Activated CD8-positive, alpha-beta memory T cell treated with anti-CD3 and anti-CD28 coated beads, Interleukin-2, amount 10 ng/mL, durations not matched to agents 7 days and 5 days (primary cell): ENCODE results near the gene TMEM213. TPM values are rescaled to one million over a fixed set of nuclear protein-coding genes. Genes with fewer than 3 reads are reported as not detected.
"Not testable (repeated sequence)": the region's sequence is repeated elsewhere in the genome, so short reads cannot be mapped to it uniquely, and the experiment has no call there.

Source experiments
- ATAC-seq: fragments of 150-1000 bp; cut with Tn5 transposase; one replicate; pipeline ENCODE4 v1.10.0; 2021; ENCODE audit warnings: moderate library complexity
- CTCF ChIA-PET: fragments of 350-600 bp; sonication (Branson Sonifier 250); formaldehyde crosslinking; loops from one replicate; lab custom pipeline; 2021; ENCODE audit warnings: antibody characterized with exemption; lab: Charles Lee
- DNase-seq: peaks from one replicate; pipeline ENCODE4 v3.0.0-alpha.2; 2020
- H3K27ac Mint-ChIP-seq: one replicate; pipeline ENCODE4 v1.8.0; 2021; ENCODE audit warnings: mild to moderate bottlenecking, mixed read lengths
- H3K27me3 Mint-ChIP-seq: one replicate; pipeline ENCODE4 v1.8.0; 2021; ENCODE audit warnings: mixed read lengths
- H3K36me3 Mint-ChIP-seq: one replicate; pipeline ENCODE4 v1.8.0; 2021; ENCODE audit warnings: mild to moderate bottlenecking, mixed read lengths
- H3K4me1 Mint-ChIP-seq: one replicate; pipeline ENCODE4 v1.8.0; 2021; ENCODE audit warnings: mixed read lengths
- H3K4me3 Mint-ChIP-seq: one replicate; pipeline ENCODE4 v1.8.0; 2021; ENCODE audit warnings: mild to moderate bottlenecking, moderate library complexity, mixed read lengths
- H3K9me3 Mint-ChIP-seq: one replicate; pipeline ENCODE4 v1.8.0; 2022; ENCODE audit warnings: low read depth, mixed read lengths
- total RNA-seq, 2 experiments: library from RNA; stranded (reverse); gene quantifications; one replicate each; pipeline ENCODE4 v1.2.3, GENCODE V29; 2021

TMEM213 gene
- total RNA-seq, 2 experiments from 2014 or later, result 0.06 TPM; not detected in 1

GRCh38 chr7:138804618-138805017 lies 6.8 kb downstream of the TMEM213 start:
- no peaks in the 10 kb centered on the region for H3K36me3 Mint-ChIP-seq
- peaks cover 7% of the 10 kb centered on the region for H3K27me3 Mint-ChIP-seq
- no peak overlapping the region for H3K27ac Mint-ChIP-seq
- no peaks in the 10 kb centered on the region for H3K9me3 Mint-ChIP-seq
- no peak for ATAC-seq
- H3K4me3 Mint-ChIP-seq, result no peak overlapping the region
- CTCF ChIA-PET, result no interaction called here
- DNase-seq, result no peak
- H3K4me1 Mint-ChIP-seq, result peaks cover 3% of the 10 kb centered on the region

- Mint-ChIP-seq H3K4me1 (peaks cover 16% of the 10 kb centered on the region), H3K9me3 (no peaks in the 10 kb centered on the region), H3K36me3 (peaks cover 1% of the 10 kb centered on the region), H3K27ac (no peak overlapping the region), H3K27me3 (peaks cover 4% of the 10 kb centered on the region), H3K4me3 (no peak overlapping the region)
- CTCF ChIA-PET, result no interaction called here
- no peak for DNase-seq
- no peak for ATAC-seq
Observed at GRCh38 chr7:138809346-138809745, 11.6 kb downstream of the TMEM213 start.

GRCh38 chr7:138811327-138811726 lies 13.5 kb downstream of the TMEM213 start:
- ATAC-seq, H3K9me3 Mint-ChIP-seq, CTCF ChIA-PET: not testable (repeated sequence)

GRCh38 chr7:138813945-138814344 lies 16.2 kb downstream of the TMEM213 start:
- Mint-ChIP-seq H3K27me3 (no peaks in the 10 kb centered on the region), H3K27ac (peak overlapping the region; percentile 61), H3K36me3 (peaks cover 1% of the 10 kb centered on the region), H3K4me3 (no peak overlapping the region), H3K4me1 (peaks cover 31% of the 10 kb centered on the region), H3K9me3 (no peaks in the 10 kb centered on the region)
- DNase-seq (no peak), ATAC-seq (peak; percentile 82)
- CTCF ChIA-PET, result interaction anchor here (1.2 kb wide), 1 partner anchor 14 kb away, joined by 4 read pairs; no protein-coding TSS in a partner anchor

More at GRCh38 chr7:138811327-138811726, 13.5 kb downstream of the TMEM213 start:
- H3K27ac Mint-ChIP-seq, H3K27me3 Mint-ChIP-seq, DNase-seq, H3K4me3 Mint-ChIP-seq, H3K36me3 Mint-ChIP-seq: not testable (repeated sequence)
- peaks cover 25% of the 10 kb centered on the region for H3K4me1 Mint-ChIP-seq

GRCh38 chr7:138814816-138815332 lies 17.1 kb downstream of the TMEM213 start:
- Mint-ChIP-seq H3K27ac (peak overlapping the region; percentile 61), H3K27me3 (no peaks in the 10 kb centered on the region), H3K36me3 (peaks cover 1% of the 10 kb centered on the region), H3K4me1 (peaks cover 31% of the 10 kb centered on the region), H3K9me3 (no peaks in the 10 kb centered on the region), H3K4me3 (no peak overlapping the region)
- DNase-seq (no peak), ATAC-seq (no peak)
- CTCF ChIA-PET, result interaction anchor here (1.2 kb wide), 1 partner anchor 15 kb away, joined by 4 read pairs; no protein-coding TSS in a partner anchor

GRCh38 chr7:138816650-138817049 lies 18.9 kb downstream of the TMEM213 start:
- CTCF ChIA-PET, result interaction anchor here (0.8 kb wide), 1 partner anchor 58 kb away, joined by 3 read pairs; no protein-coding TSS in a partner anchor
- peak overlapping the region; percentile 2 for H3K27ac Mint-ChIP-seq
- ATAC-seq (no peak), DNase-seq (no peak)
- H3K4me1 Mint-ChIP-seq, result peaks cover 31% of the 10 kb centered on the region
- no peaks in the 10 kb centered on the region for H3K9me3 Mint-ChIP-seq
- H3K36me3 Mint-ChIP-seq, result peaks cover 1% of the 10 kb centered on the region
- H3K27me3 Mint-ChIP-seq, result no peaks in the 10 kb centered on the region
- H3K4me3 Mint-ChIP-seq, result no peak overlapping the region

- CTCF ChIA-PET, result no interaction called here
- Mint-ChIP-seq H3K27ac (no peak overlapping the region), H3K27me3 (no peaks in the 10 kb centered on the region), H3K36me3 (no peaks in the 10 kb centered on the region), H3K4me1 (peaks cover 14% of the 10 kb centered on the region), H3K4me3 (no peak overlapping the region), H3K9me3 (no peaks in the 10 kb centered on the region)
- ATAC-seq (no peak), DNase-seq (no peak)
Observed at GRCh38 chr7:138819625-138820024, 21.8 kb downstream of the TMEM213 start.

GRCh38 chr7:138821912-138822311 lies 24.1 kb downstream of the TMEM213 start:
- ATAC-seq (no peak), DNase-seq (no peak)
- Mint-ChIP-seq H3K4me1 (peaks cover 8% of the 10 kb centered on the region), H3K27ac (no peak overlapping the region), H3K4me3 (no peak overlapping the region), H3K9me3 (no peaks in the 10 kb centered on the region), H3K27me3 (no peaks in the 10 kb centered on the region), H3K36me3 (no peaks in the 10 kb centered on the region)
- CTCF ChIA-PET, result no interaction called here

- peaks cover 8% of the 10 kb centered on the region for H3K4me1 Mint-ChIP-seq
- H3K4me3 Mint-ChIP-seq, result no peak overlapping the region
- ATAC-seq (no peak), DNase-seq (no peak)
- no peaks in the 10 kb centered on the region for H3K36me3 Mint-ChIP-seq
- CTCF ChIA-PET, result interaction anchor here (0.7 kb wide), 1 partner anchor 524 kb away, joined by 3 read pairs; no protein-coding TSS in a partner anchor
- no peak overlapping the region for H3K27ac Mint-ChIP-seq
- H3K27me3 Mint-ChIP-seq, result peaks cover 6% of the 10 kb centered on the region
- no peaks in the 10 kb centered on the region for H3K9me3 Mint-ChIP-seq
Observed at GRCh38 chr7:138822867-138823535, 25.2 kb downstream of the TMEM213 start.

- no peak for ATAC-seq
Observed at GRCh38 chr7:138825049-138825721, 27.4 kb downstream of the TMEM213 start.

GRCh38 chr7:138828302-138828701 lies 30.5 kb downstream of the TMEM213 start:
- Mint-ChIP-seq H3K4me3 (no peak overlapping the region), H3K27ac (no peak overlapping the region), H3K27me3 (peaks cover 32% of the 10 kb centered on the region), H3K9me3 (no peaks in the 10 kb centered on the region), H3K36me3 (no peaks in the 10 kb centered on the region), H3K4me1 (peaks cover 8% of the 10 kb centered on the region)
- ATAC-seq (no peak), DNase-seq (no peak)
- CTCF ChIA-PET, result interaction anchor here (0.6 kb wide), 1 partner anchor 16 kb away, joined by 3 read pairs; no protein-coding TSS in a partner anchor

More at GRCh38 chr7:138825049-138825721, 27.4 kb downstream of the TMEM213 start:
- CTCF ChIA-PET, result no interaction called here
- Mint-ChIP-seq H3K9me3 (no peaks in the 10 kb centered on the region), H3K27me3 (peaks cover 13% of the 10 kb centered on the region), H3K36me3 (no peaks in the 10 kb centered on the region), H3K27ac (no peak overlapping the region), H3K4me3 (no peak overlapping the region), H3K4me1 (peaks cover 8% of the 10 kb centered on the region)
- DNase-seq, result no peak

GRCh38 chr7:138829335-138829734 lies 31.5 kb downstream of the TMEM213 start:
- H3K4me1 Mint-ChIP-seq, result peaks cover 14% of the 10 kb centered on the region
- no peak overlapping the region for H3K27ac Mint-ChIP-seq
- no peak overlapping the region for H3K4me3 Mint-ChIP-seq
- no peaks in the 10 kb centered on the region for H3K36me3 Mint-ChIP-seq
- DNase-seq, result no peak
- CTCF ChIA-PET, result no interaction called here
- peaks cover 35% of the 10 kb centered on the region for H3K27me3 Mint-ChIP-seq
- ATAC-seq, result no peak
- H3K9me3 Mint-ChIP-seq, result no peaks in the 10 kb centered on the region

- H3K36me3 Mint-ChIP-seq, result peaks cover 1% of the 10 kb centered on the region
- peaks cover 32% of the 10 kb centered on the region for H3K27me3 Mint-ChIP-seq
- H3K9me3 Mint-ChIP-seq, result no peaks in the 10 kb centered on the region
- H3K27ac Mint-ChIP-seq, result no peak overlapping the region
- DNase-seq, result no peak
- CTCF ChIA-PET, result no interaction called here
- ATAC-seq, result no peak
- peaks cover 18% of the 10 kb centered on the region for H3K4me1 Mint-ChIP-seq
- H3K4me3 Mint-ChIP-seq, result no peak overlapping the region
Observed at GRCh38 chr7:138832966-138833365, 35.2 kb downstream of the TMEM213 start.
